ENCODE measurements around the gene KIF26A.

DNA sequence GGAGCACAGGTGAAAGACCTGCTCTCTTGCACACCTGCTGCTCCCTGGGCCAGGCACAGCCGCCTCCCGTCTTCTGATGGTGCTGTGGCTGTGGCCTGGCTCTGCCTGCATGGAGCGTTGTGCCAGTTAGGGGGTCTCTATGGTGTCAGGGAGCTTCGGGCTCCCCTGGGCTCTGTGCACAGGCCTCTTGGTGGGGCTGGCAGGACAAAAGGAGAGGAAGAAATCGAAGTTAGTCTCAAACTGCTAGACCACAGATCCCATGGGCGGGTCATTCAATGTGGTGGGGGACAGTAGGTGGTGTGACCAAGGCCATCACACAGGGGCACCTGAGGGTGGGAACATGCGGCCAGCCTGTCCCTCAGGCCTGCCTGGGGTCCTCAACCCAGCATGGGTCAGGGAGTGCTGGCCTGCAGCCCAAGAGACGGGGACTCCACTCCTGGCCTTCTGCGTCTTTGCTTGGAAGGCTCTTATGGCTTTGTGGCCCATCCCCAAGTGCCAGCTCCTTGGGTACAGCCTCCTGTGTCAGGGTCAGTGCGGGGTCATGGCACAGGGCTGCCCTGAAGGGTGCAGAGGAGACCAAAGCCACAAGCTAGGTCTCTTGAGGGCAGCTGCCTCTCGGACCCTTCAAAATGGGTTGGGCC lies 84.1 kb downstream of the KIF26A start:
- TF ChIP-seq EZH2 (IDR thresholded peaks at IDR 0.05; ENCODE audit: borderline replicate concordance) (no peak), EZH2phosphoT487 (IDR thresholded peaks at IDR 0.05; ENCODE audit: low read depth, severe bottlenecking, unreplicated experiment) (no peak)
- TF ChIP-seq, protein P1, sequence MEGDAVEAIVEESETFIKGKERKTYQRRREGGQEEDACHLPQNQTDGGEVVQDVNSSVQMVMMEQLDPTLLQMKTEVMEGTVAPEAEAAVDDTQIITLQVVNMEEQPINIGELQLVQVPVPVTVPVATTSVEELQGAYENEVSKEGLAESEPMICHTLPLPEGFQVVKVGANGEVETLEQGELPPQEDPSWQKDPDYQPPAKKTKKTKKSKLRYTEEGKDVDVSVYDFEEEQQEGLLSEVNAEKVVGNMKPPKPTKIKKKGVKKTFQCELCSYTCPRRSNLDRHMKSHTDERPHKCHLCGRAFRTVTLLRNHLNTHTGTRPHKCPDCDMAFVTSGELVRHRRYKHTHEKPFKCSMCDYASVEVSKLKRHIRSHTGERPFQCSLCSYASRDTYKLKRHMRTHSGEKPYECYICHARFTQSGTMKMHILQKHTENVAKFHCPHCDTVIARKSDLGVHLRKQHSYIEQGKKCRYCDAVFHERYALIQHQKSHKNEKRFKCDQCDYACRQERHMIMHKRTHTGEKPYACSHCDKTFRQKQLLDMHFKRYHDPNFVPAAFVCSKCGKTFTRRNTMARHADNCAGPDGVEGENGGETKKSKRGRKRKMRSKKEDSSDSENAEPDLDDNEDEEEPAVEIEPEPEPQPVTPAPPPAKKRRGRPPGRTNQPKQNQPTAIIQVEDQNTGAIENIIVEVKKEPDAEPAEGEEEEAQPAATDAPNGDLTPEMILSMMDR (IDR thresholded peaks at IDR 0.05; ENCODE audit: poor library complexity) = no peak

All from hepatocyte (in vitro differentiated cells).